ENCODE measurements around the gene TPO.
A peak's percentile ranks its signal among the peaks of the same experiment; 100 is the strongest.
"Not testable (repeated sequence)": the region's sequence is repeated elsewhere in the genome, so short reads cannot be mapped to it uniquely, and the experiment has no call there.

TPO gene

GRCh38 chr2:1505031-1505441 lies 91.8 kb downstream of the TPO start:
- no peak for DNase-seq

GRCh38 chr2:1509271-1510065 lies 96.2 kb downstream of the TPO start:
- peak in 1 of 2 donors; percentile 28 for DNase-seq

GRCh38 chr2:1510176-1510575 lies 96.9 kb downstream of the TPO start:
- DNase-seq: no peak

GRCh38 chr2:1511455-1511854 lies 98.2 kb downstream of the TPO start:
- no peak for DNase-seq

- no peak for DNase-seq
These were observed 99.3 kb downstream of the TPO start for GRCh38 chr2:1512321-1513289.

GRCh38 chr2:1514391-1515072 lies 101.3 kb downstream of the TPO start:
- DNase-seq: no peak

GRCh38 chr2:1515073-1515430 lies 101.8 kb downstream of the TPO start:
- no peak for DNase-seq

GRCh38 chr2:1515986-1516797 lies 102.9 kb downstream of the TPO start:
- no peak for DNase-seq

GRCh38 chr2:1516798-1517060 lies 103.5 kb downstream of the TPO start:
- DNase-seq: no peak

- DNase-seq: not testable (repeated sequence)
These were observed 104.0 kb downstream of the TPO start for GRCh38 chr2:1517291-1517690.

GRCh38 chr2:1517786-1518185 lies 104.5 kb downstream of the TPO start:
- DNase-seq: no peak

- DNase-seq: peak in 1 of 2 donors; percentile 15
These were observed 105.1 kb downstream of the TPO start for GRCh38 chr2:1518331-1518803.

- DNase-seq: no peak
These were observed 105.7 kb downstream of the TPO start for GRCh38 chr2:1518867-1519530.

- DNase-seq: no peak
These were observed 108.1 kb downstream of the TPO start for GRCh38 chr2:1521191-1521877.

GRCh38 chr2:1521878-1522830 lies 108.9 kb downstream of the TPO start:
- DNase-seq: no peak

GRCh38 chr2:1527153-1527992 lies 114.1 kb downstream of the TPO start:
- DNase-seq: no peak

GRCh38 chr2:1528273-1529064 lies 115.2 kb downstream of the TPO start:
- DNase-seq: no peak

- no peak for DNase-seq
These were observed 125.4 kb downstream of the TPO start for GRCh38 chr2:1538663-1539062.

Data from CD4-positive, alpha-beta T cell treated with Interleukin-1 beta for 1 hour (primary cell).